IPS-11a (cell line): Measurements from ENCODE around the gene HMX1.
A peak's percentile ranks its signal among the peaks of the same experiment; 100 is the strongest.

ENCODE experiments used
- H3K4me3 ChIP-seq: one replicate; pipeline ENCODE4 v1.5.1; 2013; ENCODE audit warnings: low read depth, low read length, control low read depth

HMX1 gene

DNA sequence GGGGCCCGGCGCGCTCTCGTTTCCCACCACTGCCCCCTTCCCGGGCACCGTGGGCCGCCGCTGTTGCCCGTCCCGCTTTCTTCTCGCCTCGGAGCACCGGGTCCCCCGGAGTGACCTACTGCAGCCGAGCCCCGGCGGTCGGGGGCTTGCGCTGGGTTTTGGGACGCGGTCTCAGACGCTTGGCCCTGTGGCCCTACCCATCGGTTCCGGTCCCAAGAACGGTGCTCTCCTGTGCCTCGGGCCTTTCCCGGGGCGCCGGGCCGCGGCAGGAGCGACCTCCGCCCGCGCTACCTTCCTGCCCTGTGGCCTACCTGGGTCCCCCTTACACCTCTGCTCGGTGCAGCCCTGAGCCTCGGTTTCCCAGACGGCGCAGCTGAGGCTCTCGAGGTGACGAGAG, 21.6 kb upstream of the HMX1 start:
- peak overlapping the region; percentile 34 for H3K4me3 ChIP-seq

DNA sequence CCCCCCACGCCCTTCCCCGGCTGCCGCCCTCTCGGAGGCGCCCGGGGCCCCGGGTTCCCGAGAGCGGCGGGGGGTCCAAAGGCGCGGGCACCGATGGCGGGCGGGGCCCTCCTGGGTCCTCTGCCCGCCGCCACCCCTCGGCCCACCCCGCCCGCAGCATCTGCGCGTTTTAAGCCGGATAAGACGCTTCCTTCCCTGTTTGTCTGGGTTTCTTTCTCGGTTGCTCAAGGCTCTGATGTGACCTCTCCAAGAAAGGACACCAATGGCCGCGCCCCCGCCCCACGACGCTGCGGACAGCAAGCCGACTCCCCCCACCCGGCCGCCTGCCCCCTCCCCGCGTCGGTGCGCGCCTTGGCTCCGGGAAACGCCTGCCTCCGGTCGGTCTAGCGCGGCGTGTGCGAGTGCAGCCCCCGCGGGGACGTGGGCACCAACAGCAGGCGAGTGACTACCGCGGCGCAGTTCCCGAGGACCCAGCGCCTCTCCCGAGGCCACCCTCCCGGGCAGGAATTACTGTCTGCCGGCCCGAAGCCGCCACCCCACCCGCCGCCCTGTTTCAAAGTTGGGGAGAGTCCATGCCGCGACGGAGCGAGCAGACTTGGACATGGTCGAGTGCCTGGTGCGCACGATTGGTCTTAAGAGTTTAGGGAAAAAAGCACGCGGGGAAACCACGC, 21.1 kb upstream of the HMX1 start:
- H3K4me3 ChIP-seq = peak overlapping the region; percentile 34

DNA sequence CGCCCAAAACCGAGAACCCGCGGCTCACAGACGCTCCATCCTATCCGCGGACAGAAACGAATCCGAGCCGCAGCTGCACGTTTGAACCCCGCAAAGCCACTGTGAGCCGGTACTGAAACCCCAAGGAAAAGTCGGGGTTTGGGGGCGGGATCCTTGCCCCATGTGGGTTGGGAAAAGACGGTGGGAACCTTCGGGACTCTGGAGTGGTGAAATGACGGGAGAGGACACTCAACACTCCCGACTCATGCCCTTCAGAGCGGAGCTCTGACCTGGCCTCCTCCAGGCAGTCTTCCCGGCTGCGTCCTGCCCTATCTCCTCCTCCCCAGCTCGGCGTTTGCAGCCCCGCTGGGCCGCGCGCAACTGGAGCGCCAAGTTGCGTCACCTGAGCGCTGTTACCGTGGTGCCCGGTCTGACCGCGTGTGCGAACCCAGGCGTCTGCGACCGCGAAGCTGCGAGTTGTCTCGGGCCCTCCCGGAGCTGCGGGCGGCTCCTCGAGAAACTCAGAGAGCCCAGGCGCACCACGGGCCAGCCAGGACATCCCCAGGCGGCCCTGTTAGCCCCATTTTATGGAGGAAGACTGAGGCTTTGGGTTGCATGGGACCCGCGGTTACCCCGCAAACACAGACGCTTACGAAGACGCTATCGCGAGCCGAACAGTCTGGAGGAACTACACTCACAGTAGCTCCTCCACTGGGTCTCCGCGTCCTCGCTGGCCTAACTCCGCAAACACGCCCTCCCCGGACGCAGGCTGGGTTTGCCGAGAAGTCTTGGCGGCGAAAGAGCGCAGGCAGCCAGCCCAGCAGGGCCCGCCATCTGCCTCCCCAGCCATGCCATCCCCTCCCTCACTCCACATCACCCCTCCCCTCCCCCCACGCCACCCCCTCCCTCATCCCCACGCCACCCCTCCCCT, 20.3 kb upstream of the HMX1 start:
- H3K4me3 ChIP-seq = no peak overlapping the region

DNA sequence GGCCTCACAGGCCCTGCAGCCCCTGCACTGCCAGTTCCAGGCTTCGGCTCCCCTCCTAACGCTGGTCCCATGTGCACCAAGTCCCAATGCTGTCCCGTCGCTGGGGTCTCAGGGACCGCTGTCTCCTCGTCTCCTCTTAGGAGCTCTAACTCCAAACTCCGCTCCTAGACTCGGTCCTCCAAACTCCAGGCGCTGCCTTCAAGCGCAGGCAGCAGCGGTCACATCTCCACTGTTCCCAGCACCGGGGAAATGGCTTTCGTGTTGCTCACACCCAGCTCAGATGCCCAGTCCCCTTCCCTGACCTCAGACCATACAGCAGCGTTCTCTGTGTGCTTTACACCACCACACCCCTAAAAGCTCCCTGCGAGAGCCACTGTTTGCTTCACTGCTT, 19.6 kb upstream of the HMX1 start:
- no peak overlapping the region for H3K4me3 ChIP-seq

DNA sequence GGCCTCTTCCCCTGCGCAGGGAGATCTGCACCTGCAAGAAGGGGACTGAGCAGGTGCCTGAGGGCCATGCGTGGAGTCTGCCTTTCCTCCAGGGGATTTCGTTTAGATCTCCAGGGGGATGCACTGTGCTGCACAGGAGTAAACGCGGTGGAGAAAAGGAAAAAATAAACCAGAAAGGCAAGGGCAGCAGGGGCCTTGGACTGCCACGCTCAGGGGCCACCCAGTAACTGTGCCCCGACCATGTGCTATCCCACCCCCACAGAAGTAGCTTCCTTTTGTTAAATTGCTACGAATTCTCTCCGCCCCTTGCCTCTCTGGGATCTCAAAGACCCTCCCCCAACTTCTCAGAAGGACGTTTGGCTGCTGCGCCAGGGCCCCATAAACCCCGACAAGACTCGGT, 17.2 kb upstream of the HMX1 start:
- H3K4me3 ChIP-seq = no peak overlapping the region

DNA sequence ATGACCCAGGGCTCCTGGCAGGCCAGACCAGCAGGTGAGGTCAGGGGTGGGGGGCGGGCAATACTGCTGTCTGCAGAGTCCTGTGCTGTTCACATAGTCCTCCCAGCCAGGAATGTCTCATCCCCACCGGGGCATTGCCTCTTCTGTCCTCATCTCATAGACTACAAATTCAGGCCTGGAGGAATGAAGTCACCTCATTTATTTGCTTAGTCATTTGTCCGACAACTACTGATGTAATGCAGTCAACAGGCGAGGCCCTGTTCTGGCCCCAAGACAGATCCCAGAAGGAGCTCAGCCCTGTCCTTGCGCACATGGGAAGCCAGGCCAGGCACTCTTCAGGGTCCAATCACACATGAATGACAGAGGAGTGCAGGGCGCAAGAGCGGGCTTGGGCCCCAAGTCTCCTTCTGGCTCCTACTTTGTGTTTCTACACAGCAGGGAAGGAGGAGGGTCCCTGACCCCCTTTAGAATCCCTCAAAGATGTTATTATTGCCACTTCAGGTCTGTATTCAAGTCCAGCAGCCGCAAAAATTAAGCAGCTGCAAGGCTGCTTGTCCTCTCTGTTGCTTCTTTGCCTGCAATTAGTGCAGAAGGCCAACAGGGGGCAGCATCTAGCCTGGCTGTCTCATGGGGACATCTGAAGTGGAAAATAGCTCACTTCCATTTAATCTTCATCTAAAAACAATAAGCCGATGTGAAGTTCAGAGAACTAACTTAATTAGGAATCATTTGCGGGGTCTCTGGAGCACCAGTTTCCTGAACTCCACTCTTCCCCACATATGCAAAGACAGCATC, 15.2 kb upstream of the HMX1 start:
- no peak overlapping the region for H3K4me3 ChIP-seq

DNA sequence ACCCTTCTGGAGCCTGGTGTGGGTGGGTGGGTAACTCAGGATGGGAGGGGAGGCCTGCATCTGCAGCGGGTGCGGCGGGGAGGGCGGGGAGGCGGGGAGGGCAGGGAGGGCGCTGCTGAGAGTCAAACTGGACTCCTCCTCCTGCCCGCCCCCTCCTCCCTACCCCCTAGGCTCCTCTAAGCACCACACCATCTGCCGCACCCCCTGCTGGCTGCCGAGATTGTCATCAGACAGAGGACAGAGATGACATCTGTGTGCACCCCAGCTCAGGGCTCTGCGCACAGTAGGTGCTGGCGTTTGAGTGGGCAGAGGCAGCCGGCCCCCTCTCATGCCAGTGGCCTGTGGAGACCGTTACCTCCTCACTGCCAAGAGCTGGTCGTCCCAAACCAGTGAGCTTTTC, 10.6 kb upstream of the HMX1 start:
- H3K4me3 ChIP-seq = no peak overlapping the region

DNA sequence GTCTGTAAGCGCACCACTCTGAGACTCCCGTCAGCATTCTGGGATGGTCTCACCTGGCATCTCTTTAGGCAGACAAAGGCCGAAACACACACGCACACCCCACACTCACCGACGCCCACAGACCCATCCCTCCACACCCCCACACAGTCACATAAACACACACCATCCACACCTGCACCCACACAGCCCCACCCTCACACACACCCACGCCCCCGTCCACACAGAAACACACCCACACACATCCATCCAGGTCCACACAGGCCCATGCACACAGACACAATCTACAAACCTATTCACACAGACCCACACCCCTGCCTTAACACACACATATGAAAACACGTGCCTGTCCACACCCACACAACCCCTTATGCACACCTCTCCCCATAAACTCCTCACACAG, 9.2 kb upstream of the HMX1 start:
- no peak overlapping the region for H3K4me3 ChIP-seq

DNA sequence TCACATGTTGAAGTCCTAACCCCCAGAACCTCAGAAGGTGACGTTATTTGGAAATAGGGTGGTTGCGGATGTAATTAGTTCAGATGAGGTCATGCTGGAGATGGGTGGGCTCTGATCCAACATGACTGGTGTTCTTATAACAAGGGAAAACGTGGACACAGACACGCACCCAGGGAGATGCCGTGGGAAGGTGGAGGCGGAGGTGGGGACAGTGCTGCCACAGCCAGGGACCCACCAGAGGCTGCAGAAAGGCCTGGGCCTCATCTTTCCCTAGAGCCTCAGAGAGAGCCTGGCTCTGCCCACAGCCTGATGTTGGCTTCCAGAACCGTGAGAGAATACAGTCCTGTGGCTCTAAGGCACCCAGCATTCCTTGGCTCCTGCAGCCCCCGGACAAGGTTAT, 7.9 kb upstream of the HMX1 start:
- no peak overlapping the region for H3K4me3 ChIP-seq

DNA sequence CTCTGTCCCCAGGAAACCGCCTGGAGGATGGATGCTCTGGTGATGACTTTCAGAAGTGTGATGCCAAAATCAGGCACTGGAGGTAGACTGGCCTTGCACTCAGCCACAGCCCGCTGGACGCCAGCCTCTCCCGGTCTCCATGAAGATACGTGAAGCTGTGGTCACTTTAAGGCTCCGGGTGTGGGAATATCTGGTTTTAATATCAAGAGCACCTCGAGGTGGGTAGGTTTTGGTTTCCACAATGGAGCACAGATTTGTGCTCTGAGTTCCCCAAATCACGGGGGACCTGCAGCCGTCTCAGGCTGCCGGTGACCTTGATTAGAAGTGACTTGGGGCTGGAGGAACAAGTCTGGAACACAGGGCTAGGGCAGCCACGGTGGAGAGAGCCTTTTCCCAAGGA, 6.8 kb upstream of the HMX1 start:
- no peak overlapping the region for H3K4me3 ChIP-seq

DNA sequence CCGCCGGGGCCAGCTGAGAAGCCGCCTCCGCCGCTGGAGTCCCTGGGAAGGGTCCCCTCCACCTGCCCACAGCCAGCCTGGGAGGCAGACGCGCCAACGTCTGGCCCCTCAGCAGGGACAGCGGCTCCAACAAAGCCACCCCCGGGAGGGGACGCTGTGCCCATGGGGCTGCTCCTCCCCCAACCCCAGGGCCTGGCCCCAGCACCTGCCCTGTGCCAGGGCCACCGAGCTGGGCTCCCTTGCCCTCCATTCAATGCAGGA, 6.1 kb upstream of the HMX1 start:
- H3K4me3 ChIP-seq = no peak overlapping the region

DNA sequence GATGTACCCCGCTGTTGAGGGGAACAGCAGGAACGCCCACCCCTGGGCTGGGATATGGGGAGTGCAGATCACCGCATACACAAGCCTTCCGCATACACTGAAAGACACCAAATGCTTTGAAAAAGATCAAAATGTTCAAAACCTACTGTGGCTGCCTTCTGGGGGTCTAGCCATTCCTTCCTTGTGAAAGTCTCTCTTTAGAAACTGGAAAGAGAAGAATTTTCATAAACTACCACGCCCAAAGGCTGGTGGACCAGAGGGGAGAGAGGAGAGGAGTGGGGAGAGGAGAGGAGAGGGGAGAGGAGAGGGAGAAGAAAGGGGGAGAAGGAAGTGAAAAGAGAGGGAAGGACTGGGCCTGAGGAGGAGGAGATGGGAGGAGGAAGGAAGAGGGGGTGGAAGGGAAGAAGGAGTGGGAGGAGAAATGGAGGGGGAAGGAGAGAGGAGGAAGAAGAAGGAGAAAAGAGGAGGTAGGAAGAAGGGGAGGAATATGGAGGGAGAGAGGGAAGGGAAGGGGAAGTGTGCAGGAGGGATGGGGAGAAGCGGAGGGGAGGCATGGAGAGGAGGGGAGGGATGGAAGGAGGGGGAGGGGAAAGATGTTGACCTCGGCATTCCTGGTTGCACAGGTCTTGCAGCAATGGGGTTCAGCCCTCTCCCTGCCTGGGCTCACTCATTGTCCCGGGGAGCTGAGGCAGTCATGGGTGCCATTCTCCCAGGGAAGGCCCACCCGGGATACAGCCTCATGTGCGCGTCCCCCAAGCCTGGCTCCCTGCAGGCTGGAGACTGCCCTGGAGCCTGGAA, 5.5 kb upstream of the HMX1 start:
- H3K4me3 ChIP-seq = no peak overlapping the region

DNA sequence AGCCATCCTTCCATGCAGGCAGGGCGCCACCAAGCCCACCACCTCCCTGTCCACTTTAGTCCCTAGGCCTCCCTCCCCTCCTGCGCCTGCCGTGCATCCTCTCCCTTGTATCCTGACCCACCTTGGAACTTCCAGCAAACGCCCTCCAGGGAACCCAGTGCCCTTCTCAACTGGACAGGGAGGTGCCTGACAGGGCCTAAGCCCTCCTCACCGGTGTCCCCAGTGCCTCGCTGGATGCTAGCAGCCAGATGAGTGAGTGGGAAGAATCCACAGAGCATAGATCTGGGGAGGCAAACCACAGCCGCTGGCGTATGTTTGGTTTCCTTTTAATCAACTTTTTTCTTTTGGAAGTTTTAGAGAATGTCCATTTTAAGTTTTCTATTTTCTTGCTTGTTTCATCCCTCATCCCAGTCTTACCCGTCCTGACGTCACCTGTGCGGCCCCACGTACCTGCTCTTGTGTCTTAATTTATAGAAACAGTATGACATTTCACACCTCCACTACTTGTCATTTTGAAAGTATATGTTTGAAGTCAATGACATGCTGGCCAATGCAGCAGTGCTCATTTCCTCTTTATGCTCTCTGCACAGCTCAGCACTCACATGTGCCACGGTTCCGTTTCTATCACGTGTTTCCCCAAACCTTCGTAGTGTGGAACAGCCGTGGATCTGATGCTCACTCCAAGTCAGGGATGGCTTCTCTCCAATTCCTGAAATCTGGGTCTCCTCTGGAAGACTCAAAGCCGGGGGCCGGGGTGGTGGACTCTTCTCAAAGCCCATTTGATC, 3.4 kb upstream of the HMX1 start:
- H3K4me3 ChIP-seq = no peak overlapping the region

DNA sequence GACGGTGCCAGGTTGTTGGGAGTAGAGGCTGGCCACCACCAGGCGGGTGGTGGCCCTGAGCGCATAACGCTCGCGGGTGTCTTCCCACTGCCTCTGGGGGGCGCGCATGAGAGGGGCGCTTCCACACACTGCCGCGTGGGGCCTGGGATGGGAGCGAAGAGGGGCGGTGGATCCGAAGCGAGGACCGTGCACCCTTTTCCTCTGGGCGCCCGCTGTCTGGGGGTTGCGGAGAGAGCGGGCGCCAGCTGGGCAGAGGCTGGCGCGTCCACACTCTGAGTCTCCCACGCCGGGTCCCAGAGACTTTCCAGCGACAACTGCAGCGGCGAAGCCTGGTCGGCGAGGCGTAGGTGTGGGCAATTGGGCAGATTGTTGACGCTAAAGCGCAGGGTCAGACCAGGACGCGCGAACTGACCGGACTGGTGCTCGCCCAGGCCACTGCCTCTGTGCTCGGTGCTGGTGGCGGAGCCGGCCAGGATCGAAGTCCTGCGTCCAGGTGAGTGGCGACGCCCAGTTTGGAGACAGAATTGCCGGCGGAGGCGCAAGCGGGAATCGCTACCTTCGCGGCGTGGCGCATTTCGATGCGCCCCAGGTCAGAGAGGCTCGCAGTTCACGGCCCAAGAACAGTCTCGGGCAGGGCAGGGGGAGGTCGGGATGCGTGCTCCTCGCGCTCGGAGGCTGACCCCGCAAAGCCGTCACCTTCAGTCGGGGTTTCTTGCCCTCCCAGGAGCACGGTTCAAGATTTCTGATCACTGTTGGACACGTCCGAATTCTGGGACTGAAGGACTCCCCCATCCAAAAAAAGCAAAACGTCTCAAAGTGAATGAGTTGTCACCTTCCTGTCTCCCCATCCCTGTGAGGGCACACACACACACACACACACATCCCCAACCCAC, 2.6 kb upstream of the HMX1 start:
- no peak overlapping the region for H3K4me3 ChIP-seq

DNA sequence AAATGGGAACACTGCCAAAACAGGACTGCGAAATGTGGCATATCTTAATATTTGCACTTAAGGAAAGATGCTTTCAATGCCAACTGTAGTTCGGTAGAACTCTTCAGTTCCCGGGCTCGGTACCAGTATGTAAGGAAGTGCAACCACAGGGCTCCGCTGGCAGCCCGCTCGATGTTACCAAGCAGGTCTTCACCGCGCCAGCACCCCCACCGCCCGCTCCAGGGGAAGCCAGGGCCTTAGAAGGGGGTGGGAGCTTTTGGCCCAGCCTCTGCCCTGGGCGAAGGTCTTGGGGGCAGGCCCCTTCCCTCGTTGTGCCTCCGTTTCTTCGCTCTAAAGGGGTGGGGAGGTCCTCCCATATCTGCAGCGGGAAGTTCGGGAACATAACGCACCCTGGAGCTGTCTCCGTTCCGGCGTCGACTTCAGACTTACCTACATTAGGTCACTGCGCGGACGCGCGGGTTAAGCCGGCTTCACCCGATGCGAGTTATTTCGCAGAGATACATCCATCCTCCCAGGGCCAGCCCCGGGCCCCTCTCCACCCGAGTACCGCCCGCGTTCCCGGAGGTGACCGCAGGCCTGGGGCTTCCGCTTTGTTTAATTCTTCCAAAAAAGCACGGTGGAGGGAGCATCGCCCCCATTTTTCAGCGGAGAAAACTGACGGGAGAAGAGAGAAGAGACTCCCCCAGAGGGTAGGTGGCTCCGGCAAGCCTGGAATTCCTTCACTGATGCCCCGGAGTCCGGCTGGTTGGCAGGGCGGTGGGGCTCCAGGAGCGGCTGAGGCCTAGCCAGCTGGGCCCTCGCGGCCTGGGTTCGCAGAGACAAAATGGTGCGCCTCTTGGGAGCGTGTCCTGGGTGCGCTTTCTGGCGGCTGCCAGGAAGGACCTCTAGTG, 1.0 kb upstream of the HMX1 start:
- H3K4me3 ChIP-seq = no peak overlapping the region

DNA sequence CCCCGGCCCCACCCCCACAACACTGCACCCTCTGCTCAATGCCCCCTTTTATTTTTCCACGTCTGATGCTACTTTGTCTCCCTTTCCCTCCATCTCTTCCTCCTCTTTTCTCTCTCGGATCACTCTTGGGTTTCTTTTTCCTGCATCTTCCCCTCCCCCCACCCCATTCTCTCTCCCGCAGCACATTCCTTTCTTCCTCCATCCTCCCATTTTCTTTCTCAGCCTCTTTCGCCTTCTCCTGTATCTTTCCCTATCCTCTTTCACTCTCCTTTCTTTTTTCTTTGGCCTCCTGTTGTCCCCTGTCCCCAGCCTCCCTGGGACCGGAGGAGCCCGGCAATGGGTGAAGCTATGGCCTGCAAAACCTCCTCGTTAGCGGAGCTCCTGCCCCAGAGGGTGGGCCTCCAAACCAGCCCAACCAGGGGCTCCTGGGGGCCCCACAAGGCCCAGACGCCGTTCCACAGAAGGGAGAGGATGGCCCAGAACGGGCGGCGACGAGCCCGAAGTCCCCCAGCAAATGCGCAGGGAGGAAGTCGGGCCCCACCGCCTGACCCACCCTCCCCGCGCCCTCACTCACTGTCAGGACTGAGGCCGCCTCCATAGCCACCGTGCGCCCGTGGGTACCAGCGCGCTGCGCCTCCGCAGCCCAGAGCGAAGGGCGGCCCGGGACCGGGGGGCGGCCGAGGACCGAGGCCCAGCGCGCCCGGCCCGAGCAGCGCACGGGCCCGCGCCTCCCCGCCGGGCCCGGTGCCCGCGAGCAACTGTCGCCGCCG, 807 bp downstream of the HMX1 start:
- peak overlapping the region; percentile 4 for H3K4me3 ChIP-seq

DNA sequence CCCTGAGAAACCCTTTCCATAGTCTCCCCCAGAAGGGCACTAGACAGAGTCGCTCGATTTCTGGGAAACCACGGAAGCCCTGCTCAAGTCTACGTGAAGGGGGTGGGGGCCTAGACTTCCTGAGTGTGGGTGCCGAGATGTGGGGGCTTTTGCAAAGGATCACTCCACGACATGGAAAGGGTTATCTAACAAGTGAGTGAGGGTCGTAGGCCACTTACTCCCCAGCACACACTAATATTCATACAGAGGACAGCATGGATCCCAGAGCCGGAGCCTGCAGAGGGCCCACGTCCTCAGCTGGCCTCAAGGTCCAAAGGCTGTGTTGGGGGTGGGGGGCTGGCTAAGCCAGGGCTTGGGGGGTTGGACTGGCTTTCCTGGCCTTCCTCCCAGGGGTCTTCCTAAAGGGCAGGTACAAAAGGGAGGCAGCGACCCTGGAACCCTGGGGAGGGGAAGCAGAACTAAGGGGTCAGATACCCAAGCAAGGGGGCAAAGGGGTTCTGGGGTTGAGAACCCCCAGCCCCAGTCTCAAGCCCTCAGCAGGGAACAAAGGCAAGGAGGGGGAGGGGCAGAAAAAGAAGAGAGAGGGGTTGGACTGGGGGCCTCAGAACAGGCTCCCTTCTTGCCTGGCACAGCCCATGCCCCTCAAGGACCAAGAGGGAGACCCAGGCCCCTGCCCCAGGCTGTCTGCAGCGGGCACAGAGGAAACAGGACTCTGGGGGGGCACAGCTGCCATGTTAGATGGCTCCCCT, 1.6 kb downstream of the HMX1 start:
- no peak overlapping the region for H3K4me3 ChIP-seq
